Epithelial cell of proximal tubule (primary cell): ENCODE measurements around the gene IP6K3. TPM values are rescaled to one million over a fixed set of nuclear protein-coding genes. Genes with fewer than 3 reads are reported as not detected.

ENCODE experiments used
- DNase-seq: peaks from one replicate; pipeline ENCODE4 v3.0.0-alpha.2; 2011; ENCODE audit warnings: low read depth
- H3K4me3 ChIP-seq: 2 replicates; pipeline ENCODE4 v1.5.1; 2011; ENCODE audit warnings: low read depth, mild to moderate bottlenecking, low read length
- CTCF ChIP-seq: conservative IDR thresholded peaks from 2 replicates; pipeline ENCODE4 v1.5.1; 2012; ENCODE audit warnings: low read depth, mild to moderate bottlenecking, low read length
- total RNA-seq: library from RNA; depleted of rRNA; stranded (reverse); fragments of >200 nt; gene quantifications from 2 replicates; pipeline ENCODE4 v1.2.3, GENCODE V29; 2015

IP6K3 gene
- total RNA-seq, 1 donor from 2014 or later: 0.40 TPM

- TF ChIP-seq CTCF: no peak
- H3K4me3 ChIP-seq: no peak overlapping the region
- DNase-seq: no peak
Measured at GRCh38 chr6:33755070-33755869, 8.6 kb upstream of the IP6K3 start.

DNA sequence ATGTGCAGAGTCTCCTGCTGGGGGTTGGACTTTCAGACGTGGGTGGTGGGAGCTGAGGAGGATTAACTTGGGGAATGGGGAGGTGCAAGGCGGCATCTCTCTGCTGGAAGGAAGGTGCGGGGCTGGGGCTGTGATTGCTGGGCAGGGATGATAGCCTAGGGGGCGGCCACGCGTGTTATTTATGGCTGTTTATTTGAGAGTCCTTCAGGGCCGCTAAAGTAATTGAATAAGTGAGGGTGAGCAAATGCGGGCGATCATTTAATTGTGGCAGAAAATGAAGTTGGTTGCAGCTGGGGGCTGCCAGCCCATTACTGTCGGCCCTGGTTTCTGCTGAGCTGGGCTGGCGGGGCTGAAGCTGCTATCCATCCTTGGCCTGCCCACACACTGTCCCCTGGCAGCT, 7.5 kb upstream of the IP6K3 start:
- TF ChIP-seq CTCF: no peak
- no peak for DNase-seq
- H3K4me3 ChIP-seq: no peak overlapping the region

GRCh38 chr6:33752646-33753015, 5.9 kb upstream of the IP6K3 start:
- no peak for DNase-seq
- no peak overlapping the region for H3K4me3 ChIP-seq
- no peak for TF ChIP-seq CTCF

- DNase-seq: no peak
- H3K4me3 ChIP-seq: no peak overlapping the region
- no peak for TF ChIP-seq CTCF
Measured at GRCh38 chr6:33751771-33752645, 5.3 kb upstream of the IP6K3 start.

- DNase-seq: no peak
- no peak overlapping the region for H3K4me3 ChIP-seq
Measured at GRCh38 chr6:33750244-33750991, 3.7 kb upstream of the IP6K3 start.

More at GRCh38 chr6:33750244-33750991, 3.7 kb upstream of the IP6K3 start:
- no peak for TF ChIP-seq CTCF
